Kasumi-1 (cell line): Measurements from ENCODE around the gene PRELP.
"Not testable (repeated sequence)": the region's sequence is repeated elsewhere in the genome, so short reads cannot be mapped to it uniquely, and the experiment has no call there.

ENCODE experiments used
- DNase-seq, 2 experiments: peaks; one replicate each; lab custom pipeline; 2025; lab: John Stamatoyannopoulos, UW

Gene PRELP

DNA sequence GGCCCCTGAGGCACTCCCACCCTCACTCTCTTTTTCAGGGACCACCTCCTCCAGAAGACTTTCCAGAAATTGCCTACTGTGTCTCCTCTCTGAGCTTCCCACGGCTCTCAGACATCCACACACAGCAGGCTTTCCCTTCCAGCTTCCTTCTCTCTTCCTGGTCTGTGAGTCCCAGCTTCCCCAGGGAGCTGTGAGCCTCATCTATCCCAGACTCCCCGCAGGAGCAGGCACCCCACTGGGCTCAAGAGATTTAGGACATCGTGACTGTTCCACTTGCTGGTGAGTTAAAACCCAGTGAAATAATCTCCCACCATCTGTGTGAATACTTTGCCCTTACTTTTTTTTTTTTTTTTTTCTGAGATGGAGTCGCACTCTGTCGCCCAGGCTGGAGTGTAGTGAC, 22.0 kb upstream of the PRELP start:
- DNase-seq = no peak

DNA sequence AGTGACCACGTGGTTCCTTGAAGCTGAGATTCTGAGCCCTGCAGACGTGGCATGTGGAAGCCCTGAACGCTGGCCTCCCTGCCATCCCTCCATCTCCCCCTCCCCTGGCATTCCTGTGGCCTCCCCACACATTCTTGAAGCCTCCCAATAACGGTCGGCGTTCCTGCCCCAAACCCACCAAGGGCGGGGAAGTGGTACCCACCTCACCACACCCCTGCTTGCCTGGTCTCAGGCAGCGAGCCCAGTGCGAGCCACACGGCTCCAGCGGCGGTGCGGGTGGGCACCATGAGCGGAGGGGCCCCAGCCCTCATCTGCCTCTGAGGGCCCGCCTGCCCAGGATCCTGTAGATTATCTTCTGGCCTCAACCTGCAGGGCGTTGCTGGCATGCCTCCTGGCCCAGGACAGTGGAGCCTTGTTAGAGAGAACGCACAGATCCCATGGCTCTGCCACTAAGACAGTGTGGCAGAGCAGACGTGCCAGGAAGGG, 20.6 kb upstream of the PRELP start:
- no peak for DNase-seq

DNA sequence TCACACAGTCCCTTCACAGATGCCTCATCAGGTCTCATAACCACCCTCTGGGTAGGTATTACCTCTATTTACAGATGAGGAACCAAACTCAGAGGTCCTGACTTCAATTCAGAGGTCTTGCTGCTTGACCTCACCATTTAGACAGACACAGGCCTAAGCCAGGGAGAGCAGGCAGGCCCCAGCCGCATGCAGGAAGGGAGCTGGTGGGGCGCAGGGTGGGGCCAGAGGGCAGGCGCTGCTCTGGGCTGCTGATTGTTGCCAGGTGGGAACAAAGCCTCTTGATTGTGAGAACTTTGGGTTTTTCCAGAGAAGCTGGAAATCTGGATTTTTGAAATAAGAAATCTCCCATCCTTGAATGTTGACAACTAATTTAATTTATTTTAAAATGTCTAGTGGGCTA, 19.9 kb upstream of the PRELP start:
- DNase-seq = no peak

DNA sequence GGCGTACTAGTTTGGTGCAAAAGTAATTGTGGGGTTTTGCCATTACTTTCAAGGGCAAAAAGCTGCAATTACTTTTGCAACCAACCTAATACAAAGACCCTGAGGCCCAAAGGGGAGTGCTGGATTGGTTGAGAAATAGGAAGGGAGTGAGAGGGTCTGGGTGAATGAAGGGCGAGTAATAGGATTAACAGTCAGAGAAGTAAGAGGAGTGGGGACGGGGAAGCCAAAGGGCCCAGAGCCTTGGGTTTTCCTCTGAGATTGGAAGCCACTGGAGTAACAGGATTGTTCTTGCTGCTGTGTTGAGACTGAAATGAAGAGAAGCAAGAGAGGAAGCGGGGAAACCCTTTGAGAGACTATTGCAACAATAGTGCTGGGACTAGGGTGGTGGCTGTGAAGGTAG, 19.0 kb upstream of the PRELP start:
- no peak for DNase-seq

DNA sequence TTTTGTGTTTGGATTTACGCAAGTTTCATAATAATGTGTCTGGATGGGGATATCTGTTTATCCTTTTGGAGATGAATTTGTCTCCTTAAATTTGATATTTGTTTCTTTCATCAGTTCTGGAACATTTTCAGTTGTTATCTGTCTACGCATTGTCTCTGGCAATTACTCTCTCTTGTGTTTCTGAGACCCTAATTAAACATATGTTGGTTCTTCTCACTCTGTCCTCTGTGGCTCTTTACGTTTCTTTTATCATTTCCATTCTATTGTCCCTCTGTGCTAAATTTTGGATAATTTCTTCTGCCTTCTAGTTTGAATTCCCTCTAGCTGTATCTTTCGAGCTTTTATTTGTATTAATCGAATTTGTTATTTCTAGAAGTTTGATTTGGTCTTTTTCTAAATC, 17.5 kb upstream of the PRELP start:
- no peak for DNase-seq

DNA sequence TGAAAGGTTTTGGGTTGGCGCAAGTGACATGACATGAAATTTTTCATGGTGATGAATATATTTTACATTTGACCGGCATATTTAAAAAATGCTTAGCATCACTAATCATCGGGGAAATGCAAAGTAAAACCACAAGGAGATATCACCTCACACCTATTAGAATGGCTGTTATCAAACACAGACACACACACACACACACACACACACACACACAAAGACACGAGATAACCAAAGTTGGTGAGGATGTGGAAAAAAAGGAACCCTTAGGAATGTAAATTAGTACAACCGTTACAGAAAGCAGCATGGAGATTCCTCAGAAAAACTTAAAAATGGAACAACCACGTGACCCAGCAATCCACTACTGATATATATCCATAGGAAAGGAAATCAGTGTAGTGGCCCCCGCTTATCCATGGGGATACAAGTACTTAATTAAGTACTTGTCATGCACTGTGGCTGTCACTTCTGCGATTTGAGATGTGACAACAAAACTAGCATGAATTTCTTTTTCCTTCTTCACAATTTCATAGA, 15.9 kb upstream of the PRELP start:
- no peak for DNase-seq

DNA sequence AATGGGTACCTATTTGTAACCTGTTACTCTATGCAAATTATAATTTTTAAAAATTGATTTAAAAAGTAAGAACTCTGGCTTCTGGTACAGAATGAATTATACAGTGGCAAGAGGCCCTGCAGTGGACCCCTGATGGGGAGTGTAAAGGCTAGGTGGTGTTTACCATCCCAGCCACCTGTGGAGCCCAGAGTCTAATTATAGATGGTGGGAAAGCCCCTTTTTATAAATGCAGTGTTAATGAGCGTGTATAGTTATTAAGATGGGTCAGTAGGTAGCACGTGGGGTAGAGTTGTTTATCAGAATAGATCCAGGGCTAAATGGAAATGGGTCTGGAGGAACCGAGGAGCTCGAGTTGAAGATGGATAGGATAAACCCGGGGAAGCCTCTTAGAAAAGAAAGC, 13.9 kb upstream of the PRELP start:
- DNase-seq = no peak

DNA sequence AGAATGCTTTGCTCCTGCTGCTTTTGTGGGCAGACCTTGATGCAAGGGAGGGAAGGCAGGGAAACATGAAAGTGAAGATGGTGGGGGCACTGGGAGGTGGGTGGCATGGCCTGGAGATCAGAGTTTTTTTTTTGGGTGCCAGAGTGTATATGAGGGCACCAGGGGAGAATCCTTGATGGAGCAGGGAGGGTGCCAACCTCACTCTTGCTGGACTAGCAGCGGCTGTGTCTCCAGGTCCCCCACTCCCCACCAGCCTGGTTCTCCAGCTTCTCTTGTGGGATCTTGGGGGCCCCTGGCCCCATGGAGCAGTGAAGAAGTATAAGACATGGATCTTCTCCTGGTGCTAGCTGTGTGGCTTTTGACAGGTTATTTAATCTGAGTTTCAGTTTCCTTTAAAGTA, 13.5 kb upstream of the PRELP start:
- no peak for DNase-seq

DNA sequence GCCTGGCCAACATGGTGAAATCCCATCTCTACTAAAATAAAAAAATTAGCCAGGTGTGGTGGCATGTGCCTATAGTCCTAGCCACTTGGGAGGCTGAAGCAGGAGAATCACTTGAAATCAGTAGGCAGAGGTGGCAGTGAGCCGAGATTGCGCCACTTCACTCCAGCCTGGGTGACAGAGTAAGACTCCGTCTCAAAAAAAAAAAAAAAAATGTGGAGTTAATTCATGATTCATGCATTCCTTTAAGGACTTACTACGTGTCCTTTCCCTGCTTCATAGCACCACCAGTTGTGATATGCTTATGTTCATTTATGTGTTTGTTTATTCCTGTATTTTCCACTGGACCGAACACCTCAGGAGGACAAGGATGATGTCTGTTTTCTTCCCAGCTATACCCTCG, 12.7 kb upstream of the PRELP start:
- no peak for DNase-seq

DNA sequence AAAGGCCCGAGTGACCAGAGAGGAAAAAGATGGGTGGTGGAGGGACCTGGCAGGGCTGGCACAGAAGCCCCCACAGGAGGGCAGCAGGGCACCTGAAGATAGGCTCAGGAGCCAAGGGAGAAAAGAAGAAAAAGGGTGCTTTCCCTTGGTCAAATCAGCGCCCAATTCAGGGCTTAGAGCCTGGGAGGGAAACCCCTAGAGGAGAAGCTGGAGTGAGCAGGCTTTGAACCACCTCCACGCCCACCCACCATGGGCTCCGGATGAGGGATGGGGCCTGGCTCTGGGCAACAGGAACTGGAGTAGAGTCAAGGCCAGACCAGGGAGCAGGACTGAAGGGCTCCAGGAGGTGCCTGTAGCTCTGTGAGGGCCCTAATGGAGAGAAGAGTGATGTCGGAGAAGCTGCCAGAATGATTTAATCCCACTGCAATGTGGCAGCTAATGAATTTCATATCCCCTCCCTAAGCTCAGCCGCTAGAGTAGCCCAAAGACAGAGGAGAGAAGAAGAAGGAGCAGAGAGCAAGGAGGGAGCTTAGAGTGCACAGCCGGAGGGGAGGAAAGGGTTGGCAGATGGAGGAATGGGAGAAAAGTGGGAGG, 12.0 kb upstream of the PRELP start:
- DNase-seq = no peak

DNA sequence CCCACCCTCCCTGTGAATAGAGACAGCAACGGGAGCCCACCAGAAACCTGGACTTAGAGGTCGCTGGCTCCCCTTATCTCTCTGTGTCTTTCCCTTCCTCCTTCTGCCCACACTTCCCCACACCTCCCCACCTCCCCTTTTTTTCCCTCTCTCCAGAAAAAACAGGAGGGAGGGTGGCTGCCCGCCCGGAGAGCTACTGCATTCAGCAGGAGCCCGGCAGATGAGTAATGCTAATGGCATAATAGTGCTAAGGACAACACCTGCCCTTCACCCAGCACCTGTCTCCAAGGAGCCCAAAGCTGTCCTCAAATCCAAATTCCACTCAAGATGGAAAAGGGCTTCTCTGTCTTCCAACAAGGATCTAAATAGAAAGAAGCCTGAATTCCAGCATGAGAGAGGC, 11.4 kb upstream of the PRELP start:
- no peak for DNase-seq

DNA sequence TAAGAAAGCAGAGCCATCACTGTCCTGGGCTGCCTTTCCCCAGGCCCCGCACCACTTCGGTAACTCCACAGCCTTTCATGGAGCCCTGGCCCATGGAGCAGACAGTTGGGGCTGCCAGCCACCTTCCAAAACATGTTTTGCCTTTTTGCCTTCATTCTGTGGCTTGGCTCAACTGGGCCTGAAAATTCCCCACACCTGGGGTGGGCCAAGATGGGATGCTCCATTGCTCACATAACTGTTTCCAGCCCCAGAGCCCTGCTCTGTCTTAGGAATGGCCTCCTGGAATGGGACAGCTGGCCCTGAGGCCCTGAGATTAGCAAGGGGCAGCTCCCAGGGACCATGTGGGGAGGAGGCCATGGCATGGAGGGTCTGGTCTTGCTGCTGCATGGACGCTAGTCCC, 10.9 kb upstream of the PRELP start:
- DNase-seq = no peak

DNA sequence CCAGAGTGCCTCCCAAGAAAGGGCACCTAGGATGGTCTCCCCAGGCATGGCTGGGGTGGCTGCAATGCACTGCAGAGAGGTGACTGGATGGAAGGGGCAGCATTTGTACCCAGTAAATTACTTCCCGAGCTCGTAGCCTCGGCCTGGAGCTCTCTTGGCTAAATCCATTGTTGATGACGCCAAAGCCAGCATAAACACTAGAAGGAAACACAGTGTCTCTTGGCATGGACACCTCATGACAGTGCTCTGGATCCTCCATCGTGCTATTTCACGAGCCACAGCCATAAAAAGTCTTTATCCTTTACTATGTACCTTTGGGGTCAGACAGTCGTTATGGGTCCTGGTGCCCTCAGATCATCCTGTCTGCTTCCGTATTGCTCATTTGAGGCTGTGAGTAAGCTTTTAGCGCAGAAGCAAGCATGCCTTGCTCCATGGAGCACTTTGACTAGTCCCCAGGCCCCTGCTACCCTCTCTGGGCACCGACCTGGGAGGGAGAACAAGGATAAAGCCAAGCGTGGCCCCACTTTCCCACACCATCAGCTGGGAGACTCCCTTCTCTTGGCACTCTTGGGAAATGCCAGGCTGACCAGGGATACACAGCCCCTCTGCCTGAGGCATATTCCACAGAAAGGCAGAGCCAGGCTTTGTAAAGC, 10.3 kb upstream of the PRELP start:
- no peak for DNase-seq

DNA sequence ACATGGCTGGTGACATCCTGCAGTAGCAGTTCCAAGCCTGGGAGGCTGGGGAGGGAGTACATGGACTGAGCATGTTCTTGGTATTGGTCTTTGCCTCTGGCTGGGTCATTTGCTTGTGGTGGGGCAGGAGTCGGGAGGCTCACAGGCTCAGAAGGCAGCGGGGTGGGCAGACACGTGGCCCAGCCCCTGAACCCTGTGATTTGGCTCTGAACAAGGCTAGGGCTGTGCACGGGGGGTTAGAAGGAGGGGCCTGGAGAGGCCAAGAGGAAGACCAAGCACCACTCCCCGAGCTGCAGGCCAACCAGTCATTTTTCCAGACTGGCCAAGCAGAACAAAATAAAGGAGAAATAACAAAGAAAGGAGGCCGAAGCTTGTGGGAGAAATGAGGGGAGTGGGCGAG, 9.7 kb upstream of the PRELP start:
- DNase-seq = no peak

DNA sequence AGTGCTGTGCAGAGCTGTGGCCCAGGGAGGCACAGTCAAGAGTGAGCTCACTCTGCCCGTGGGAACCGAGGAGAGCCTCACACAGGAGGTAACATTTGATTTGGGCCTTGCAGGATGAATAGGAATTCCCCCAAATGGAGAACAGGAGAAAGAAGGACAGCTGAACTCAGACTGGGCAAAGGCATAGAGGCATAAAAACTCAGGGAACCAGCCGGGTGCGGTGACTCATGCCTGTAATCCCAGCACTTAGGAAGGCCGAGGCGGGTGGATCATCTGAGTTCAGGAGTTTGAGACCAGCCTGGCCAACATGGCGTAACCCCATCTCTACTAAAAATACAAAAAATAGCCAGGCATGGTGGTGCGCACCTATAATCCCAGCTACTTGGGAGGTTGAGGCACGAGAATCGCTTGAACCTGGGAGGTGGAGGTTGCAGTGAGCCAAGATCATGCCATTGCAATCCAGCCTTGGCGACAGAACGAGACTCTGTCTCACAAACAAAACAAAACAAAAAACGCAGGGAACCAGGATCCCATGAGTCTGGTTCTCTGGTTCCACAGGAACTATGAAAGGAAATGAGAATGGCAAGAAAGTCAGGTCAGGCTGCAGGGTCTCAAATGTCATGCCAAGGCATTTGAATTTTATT, 8.6 kb upstream of the PRELP start:
- not testable (repeated sequence) for DNase-seq

DNA sequence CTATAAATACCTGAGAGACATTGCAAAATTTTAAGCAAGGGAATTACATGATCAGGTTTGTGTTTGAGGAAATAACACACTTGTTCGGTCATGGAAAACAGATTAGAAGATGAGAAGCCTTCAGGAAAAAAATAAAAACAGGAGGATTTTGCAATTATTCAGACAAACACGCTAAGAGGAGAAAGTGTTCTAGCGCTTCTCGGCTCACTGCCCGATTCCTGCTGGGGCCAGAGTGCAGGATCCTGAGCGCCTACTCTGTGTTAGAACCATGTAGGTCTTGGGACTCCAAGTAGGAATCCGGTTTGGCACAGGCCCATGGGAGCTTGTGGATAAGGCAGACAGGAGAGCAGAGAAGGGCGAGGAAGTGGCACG, 8.1 kb upstream of the PRELP start:
- no peak for DNase-seq

DNA sequence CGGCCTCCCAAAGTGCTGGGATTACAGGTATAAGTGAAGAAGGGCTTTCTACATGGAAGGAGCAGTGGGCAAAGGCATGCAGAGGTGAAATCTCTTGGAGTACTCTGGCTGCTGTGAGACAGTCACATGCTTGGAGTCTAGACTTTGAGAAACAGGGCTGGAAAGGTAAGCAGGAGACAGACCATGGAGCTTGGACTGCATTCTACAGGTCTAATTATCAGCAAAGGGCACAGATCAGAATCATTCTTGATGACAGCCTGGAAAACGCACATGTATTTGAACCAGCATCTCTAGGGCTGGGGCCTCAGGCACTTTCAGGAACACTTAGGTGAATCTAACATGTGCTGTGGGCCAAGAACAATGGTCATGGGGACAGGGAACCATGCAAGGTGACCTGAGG, 7.3 kb upstream of the PRELP start:
- DNase-seq = no peak

DNA sequence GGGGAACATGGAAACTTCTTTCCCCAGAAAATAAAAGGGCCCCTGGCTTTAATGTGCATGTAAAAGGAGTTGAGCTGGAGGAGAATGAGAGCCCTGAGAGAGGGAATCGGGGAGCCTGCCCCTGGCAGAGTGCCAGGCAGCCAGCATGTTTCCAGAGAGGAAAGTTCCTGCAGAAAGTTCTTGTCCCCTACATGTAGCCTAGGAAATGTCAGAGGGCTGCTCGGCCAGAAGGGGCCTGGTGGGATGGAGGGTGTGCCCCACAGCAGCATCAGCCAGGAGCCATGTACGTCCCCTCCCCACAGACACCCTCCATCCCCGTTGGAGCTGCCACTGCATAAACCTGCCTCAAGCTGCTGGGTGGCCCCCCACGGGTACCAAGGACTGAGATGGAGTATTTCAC, 5.4 kb upstream of the PRELP start:
- DNase-seq = no peak

DNA sequence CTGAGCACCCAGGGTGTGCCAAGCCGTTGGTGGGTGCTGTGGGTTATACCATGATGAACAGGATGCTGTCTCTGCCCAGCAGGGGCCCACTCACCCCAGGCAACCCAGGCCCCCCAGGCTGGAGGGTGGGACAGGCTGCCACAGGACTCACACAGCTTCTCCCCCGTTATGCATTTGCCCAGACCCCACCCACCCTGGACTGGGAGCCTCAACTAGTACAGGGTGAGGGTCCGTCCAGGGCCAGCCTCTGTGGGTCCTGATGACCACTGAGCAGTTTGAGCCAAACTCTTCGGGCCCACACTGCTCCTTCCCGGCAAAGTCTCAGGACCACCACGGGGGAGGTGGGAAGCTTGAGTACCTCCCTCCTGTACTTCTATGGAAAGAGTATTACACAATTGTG, 3.8 kb upstream of the PRELP start:
- DNase-seq = no peak

DNA sequence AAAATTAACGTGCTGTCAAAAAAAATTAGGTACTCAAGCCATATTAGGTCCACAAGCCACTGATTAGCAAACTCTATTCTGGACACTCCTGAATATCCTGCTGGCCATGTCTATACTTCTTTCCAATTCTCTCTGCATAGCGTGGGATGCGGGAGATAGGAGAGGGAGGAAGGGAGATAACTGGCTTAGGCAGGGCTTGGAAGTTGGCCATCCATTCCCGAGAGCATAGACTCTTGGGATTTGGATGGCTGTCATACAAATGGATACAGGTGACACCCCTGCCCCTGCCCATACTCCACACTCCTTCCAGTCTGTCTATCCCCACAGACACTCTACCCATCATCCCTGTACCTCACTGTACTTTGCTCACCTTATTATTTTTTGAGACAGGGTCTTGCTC, 2.3 kb upstream of the PRELP start:
- DNase-seq = no peak

DNA sequence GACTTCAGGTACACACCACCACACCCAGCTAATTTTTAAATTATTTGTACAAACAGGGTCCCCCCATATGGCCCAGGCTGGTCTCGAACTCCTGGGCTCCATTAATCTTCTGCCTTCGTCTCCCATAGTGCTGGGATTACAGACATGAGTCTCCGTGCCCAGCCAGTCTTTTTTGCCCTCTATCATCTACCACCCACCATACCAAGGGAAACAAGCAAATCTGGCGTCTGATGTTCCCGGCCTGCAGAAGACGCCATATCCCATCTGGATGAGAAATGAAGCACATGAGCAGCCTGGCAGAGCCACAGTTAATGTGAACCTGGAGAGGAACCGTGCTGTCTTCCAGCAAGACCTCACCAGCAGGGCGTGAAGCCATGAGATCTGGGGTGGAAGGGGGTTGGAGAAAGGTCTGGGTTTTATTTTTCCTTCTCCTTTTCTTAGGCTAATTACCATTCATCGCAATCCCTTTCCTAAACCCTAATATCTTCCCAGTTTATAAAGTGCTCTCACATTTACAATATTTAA, 1.8 kb upstream of the PRELP start:
- no peak for DNase-seq

DNA sequence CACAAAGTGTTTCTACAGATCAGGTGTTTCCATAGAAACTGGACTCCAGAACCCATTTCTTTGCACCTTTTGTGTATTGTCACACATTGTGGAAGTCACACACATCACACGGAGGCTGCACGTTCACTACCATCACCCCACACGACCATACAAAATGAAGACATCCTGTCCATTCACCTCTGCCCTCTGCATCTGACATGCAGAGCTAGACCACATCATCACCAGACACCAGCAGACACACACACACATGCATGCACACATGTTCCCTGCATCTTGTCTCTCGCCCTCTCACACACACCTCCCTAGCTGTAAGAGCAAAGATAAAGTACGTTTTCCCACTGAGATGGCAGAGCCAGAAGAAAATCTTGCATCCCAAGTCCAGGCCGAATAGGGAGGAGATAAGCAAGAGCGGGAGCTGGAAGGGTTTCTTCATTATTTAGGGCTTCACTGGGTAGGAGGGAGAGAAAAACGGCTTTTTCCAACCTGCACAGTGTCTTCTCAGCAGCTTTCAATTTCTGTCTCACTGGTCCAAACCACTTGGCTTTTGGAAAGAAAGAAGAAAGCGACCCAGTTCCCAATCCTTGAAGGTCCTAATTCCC, 709 bp downstream of the PRELP start:
- DNase-seq = no peak

DNA sequence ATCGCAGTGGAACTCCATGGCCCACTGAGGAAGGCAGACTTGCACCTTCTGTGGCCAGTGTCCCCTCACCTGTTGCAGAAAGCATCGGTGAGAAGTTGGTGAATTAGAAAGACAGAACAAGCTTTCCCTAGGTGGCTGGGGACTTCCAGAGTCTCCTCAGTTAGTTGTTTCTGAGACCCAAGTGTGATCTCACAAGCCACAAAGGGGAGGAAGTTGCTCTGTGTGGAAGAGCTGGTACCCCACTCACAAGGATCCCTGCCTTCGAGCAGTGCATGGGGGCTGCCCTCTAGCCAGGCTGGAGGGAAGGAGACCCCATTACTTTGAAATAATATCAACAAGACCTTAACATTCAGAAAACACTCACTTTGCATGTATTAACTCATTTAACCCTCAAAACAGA, 2.1 kb downstream of the PRELP start:
- DNase-seq = no peak
